ENCODE data around the gene RPL10. TPM values are rescaled to one million over a fixed set of nuclear protein-coding genes. Genes with fewer than 3 reads are reported as not detected.

The RPL10 gene
- total RNA-seq, 1 experiment from 2014 or later: 3,490 TPM

DNA sequence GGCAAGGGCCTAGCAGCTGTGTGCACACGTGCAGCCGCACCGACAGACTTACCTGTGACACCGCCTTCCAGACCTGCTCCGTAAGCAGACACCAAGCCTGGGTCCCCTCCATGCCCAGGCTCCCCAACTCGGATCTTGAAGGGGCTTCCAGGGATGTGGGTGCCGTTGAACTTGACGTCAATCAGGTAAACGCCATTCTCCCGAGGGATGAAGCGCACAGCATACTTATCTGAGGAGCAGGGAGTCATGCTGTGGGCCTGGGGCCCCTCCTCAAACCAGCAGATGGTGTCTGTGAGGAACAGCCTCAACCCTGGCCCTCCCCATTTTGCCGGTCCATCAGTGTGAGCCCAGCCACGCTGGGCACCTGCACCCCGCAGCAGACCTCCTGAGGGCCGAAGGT is 48.2 kb upstream of the RPL10 start:
- Mint-ChIP-seq H3K27me3 (ENCODE audit: insufficient read depth, unreplicated experiment) (no peaks in the 10 kb centered on the region), H3K4me1 (ENCODE audit: insufficient read depth, unreplicated experiment) (no peaks in the 10 kb centered on the region), H3K36me3 (ENCODE audit: insufficient read depth, unreplicated experiment) (peaks cover 66% of the 10 kb centered on the region), H3K27ac (ENCODE audit: low read depth, unreplicated experiment) (no peak overlapping the region), H3K9me3 (ENCODE audit: unreplicated experiment) (no peaks in the 10 kb centered on the region), H3K4me3 (ENCODE audit: unreplicated experiment) (no peak overlapping the region)
- intact Hi-C loops (cut with micrococcal nuclease): no loop called here
- ChIA-PET CTCF (interaction anchor here (1.1 kb wide), 1 partner anchor 24 kb away, joined by 4 read pairs; no protein-coding TSS in a partner anchor), POLR2A (no interaction called here)
- TF ChIP-seq, protein P1, sequence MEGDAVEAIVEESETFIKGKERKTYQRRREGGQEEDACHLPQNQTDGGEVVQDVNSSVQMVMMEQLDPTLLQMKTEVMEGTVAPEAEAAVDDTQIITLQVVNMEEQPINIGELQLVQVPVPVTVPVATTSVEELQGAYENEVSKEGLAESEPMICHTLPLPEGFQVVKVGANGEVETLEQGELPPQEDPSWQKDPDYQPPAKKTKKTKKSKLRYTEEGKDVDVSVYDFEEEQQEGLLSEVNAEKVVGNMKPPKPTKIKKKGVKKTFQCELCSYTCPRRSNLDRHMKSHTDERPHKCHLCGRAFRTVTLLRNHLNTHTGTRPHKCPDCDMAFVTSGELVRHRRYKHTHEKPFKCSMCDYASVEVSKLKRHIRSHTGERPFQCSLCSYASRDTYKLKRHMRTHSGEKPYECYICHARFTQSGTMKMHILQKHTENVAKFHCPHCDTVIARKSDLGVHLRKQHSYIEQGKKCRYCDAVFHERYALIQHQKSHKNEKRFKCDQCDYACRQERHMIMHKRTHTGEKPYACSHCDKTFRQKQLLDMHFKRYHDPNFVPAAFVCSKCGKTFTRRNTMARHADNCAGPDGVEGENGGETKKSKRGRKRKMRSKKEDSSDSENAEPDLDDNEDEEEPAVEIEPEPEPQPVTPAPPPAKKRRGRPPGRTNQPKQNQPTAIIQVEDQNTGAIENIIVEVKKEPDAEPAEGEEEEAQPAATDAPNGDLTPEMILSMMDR (IDR thresholded peaks at IDR 0.05; ENCODE audit: unreplicated experiment): no peak
- BruUV-seq (replicated peaks): no TSS peak
- no peak for DNase-seq (ENCODE audit: unreplicated experiment)

DNA sequence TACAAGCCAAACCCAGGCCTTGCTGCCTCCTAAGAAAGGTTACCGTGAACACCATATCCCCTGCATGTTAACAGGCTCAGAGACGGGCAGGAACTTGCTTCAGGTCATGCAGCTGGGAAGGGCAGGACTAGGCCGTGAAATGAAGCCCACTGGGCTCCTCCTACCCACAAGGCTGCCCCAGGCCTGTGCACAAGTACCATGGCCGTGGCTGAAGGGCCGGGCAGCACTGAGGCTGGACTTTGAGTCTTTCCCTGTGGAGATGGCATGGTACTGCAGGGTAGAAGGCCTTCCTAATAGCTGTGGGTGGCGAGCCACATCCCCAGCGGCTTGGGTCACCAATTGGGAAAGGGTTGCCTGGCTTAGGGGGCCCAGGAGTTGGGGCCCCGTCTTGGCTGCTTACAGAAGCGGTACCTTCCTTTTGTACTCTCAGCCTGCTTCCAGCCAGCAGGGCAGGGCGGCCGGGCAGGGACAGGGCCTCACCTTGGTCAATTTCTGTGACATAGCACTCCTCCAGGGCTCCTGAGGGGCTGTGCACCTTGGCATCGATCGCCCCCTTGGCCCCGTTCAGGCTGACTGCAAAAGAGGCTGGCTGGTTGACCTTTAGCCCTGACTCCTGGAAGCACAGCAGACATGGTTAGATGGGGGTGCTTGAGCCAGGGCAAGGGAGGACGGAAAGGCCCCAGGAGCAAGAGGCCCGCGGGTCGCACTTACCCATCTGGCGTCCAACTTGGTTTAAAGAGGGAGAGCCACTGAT is 47.6 kb upstream of the RPL10 start:
- peaks cover 66% of the 10 kb centered on the region for H3K36me3 Mint-ChIP-seq (ENCODE audit: insufficient read depth, unreplicated experiment)
- intact Hi-C loops (cut with micrococcal nuclease): no loop called here

DNA sequence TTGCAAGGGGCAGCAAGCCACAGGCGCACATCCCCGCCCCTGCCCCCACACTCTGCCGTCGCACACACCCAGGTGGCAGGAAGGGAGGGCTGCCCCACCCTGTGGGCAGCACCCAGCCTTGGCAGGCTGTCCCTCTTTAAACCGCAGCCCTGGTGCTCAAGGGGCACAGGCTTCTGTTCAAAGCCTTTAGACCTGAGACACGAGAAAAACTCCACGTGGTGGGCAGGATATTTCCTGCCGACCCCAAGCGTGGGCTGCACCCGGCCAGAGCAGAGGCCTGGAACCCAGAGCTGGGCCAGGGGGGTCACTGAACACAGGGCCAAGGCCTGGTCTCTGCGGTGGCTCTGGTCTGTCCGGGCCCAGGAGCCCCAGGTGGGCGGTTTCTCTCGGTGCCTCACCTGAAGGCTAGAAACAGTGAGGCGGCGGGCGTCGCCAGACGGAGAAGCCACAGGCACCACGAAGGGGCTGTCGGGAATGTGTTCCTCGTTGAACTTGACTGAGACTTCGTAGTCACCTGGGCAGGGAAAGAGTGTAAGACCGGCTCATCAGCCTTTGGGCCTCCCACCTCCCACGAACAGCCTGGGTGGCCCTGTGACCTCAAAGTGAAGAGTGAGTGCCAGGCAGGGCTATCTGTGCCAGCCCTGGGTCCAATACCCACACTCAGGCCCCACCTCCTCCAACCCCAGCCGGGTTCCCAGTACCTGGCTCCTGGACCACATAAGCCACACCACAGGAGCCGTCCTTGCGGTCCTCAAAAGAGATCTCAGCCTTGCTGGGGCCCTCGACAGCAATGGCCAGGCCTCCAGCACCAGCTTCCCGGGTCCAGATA is 46.8 kb upstream of the RPL10 start:
- no peak for DNase-seq (ENCODE audit: unreplicated experiment)
- Mint-ChIP-seq H3K9me3 (ENCODE audit: unreplicated experiment) (no peaks in the 10 kb centered on the region), H3K27ac (ENCODE audit: low read depth, unreplicated experiment) (no peak overlapping the region), H3K4me3 (ENCODE audit: unreplicated experiment) (no peak overlapping the region), H3K27me3 (ENCODE audit: insufficient read depth, unreplicated experiment) (no peaks in the 10 kb centered on the region), H3K36me3 (ENCODE audit: insufficient read depth, unreplicated experiment) (peaks cover 66% of the 10 kb centered on the region), H3K4me1 (ENCODE audit: insufficient read depth, unreplicated experiment) (no peaks in the 10 kb centered on the region)
- TF ChIP-seq, protein P1 (IDR thresholded peaks at IDR 0.05; ENCODE audit: unreplicated experiment): no peak
- CTCF ChIA-PET: no interaction called here
- POLR2A ChIA-PET: interaction anchor here (0.6 kb wide), 1 partner anchor 176 kb away, joined by 4 read pairs; no protein-coding TSS in a partner anchor
- intact Hi-C loops (cut with micrococcal nuclease): no loop called here
- BruUV-seq (replicated peaks): no TSS peak

More for the DNA sequence above, 47.6 kb upstream of the RPL10 start:
- Mint-ChIP-seq H3K27me3 (ENCODE audit: insufficient read depth, unreplicated experiment) (no peaks in the 10 kb centered on the region), H3K4me1 (ENCODE audit: insufficient read depth, unreplicated experiment) (no peaks in the 10 kb centered on the region), H3K9me3 (ENCODE audit: unreplicated experiment) (no peaks in the 10 kb centered on the region), H3K27ac (ENCODE audit: low read depth, unreplicated experiment) (no peak overlapping the region), H3K4me3 (ENCODE audit: unreplicated experiment) (no peak overlapping the region)
- DNase-seq (ENCODE audit: unreplicated experiment): no peak
- TF ChIP-seq, protein P1 (IDR thresholded peaks at IDR 0.05; ENCODE audit: unreplicated experiment): no peak
- ChIA-PET CTCF (no interaction called here), POLR2A (no interaction called here)
- no TSS peak for BruUV-seq (replicated peaks)

DNA sequence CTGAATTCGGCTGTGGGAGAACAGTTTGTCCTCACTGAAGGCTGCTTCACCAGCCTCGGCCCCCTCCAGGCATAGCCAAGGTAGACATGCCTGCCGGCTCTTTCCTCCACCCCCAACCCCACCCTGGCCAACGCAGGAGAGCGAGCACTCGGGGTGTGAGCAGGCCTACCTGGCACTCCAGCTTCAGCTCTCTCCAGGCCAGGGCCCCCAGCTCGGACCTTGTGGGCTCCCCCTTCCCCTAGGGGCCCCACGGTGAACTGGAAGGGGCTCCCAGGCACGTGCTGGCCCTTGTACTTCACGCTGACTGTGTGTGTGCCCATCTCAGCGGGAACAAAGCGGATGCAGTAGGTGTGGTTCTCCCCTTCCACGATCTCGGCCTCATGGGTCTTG is 46.2 kb upstream of the RPL10 start:
- H3K27ac Mint-ChIP-seq (ENCODE audit: low read depth, unreplicated experiment): no peak overlapping the region
- no peaks in the 10 kb centered on the region for H3K9me3 Mint-ChIP-seq (ENCODE audit: unreplicated experiment)
- DNase-seq (ENCODE audit: unreplicated experiment): no peak
- POLR2A ChIA-PET: interaction anchor here (0.6 kb wide), 1 partner anchor 175 kb away, joined by 4 read pairs; no protein-coding TSS in a partner anchor
- H3K4me3 Mint-ChIP-seq (ENCODE audit: unreplicated experiment): no peak overlapping the region
- no peaks in the 10 kb centered on the region for H3K27me3 Mint-ChIP-seq (ENCODE audit: insufficient read depth, unreplicated experiment)
- no TSS peak for BruUV-seq (replicated peaks)
- CTCF ChIA-PET: no interaction called here
- no peaks in the 10 kb centered on the region for H3K4me1 Mint-ChIP-seq (ENCODE audit: insufficient read depth, unreplicated experiment)
- H3K36me3 Mint-ChIP-seq (ENCODE audit: insufficient read depth, unreplicated experiment): peaks cover 70% of the 10 kb centered on the region
- TF ChIP-seq, protein P1 (IDR thresholded peaks at IDR 0.05; ENCODE audit: unreplicated experiment): no peak
- intact Hi-C loops (cut with micrococcal nuclease): no loop called here

Data from MCF 10A (cell line).